PC-3 (cell line): Measurements from ENCODE around the gene PDE9A.

Source experiments
- CTCF ChIP-seq: fragments of 300-600 bp; sonication (generic); conservative IDR thresholded peaks from 2 replicates; pipeline ENCODE4 v1.5.1; 2017; ENCODE audit warnings: antibody characterized with exemption, low read depth, mild to moderate bottlenecking, low read length
- EZH2 ChIP-seq: fragments of 300-600 bp; sonication (generic); IDR thresholded peaks from one replicate; pipeline ENCODE4 v1.6.1; 2017; ENCODE audit warnings: antibody characterized with exemption, mild to moderate bottlenecking, low read length; ENCODE audit not compliant: unreplicated experiment
- EZH2phosphoT487 ChIP-seq: fragments of 300-600 bp; sonication (generic); IDR thresholded peaks from 2 replicates; pipeline ENCODE4 v1.6.1; 2018; ENCODE audit warnings: mild to moderate bottlenecking, antibody characterized with exemption, low read length, borderline replicate concordance

GRCh38 chr21:42650033-42650370 is 3.4 kb upstream of the PDE9A start:
- TF ChIP-seq CTCF (no peak), EZH2phosphoT487 (no peak), EZH2 (no peak)
